Daoy (cell line): ENCODE results near the gene ALPI. TPM values are rescaled to one million over a fixed set of nuclear protein-coding genes. Genes with fewer than 3 reads are reported as not detected.

ENCODE experiments used
- DNase-seq: peaks from one replicate; pipeline ENCODE4 v3.0.0-alpha.2; 2015; ENCODE audit warnings: low read depth
- total RNA-seq: library from RNA; depleted of rRNA; stranded (reverse); fragments of >200 nt; shearing (Covaris generic); gene quantifications from 2 replicates; pipeline ENCODE4 v1.2.3, GENCODE V29; 2014

ALPI gene
- total RNA-seq, 1 experiment from 2014 or later = not detected

DNA sequence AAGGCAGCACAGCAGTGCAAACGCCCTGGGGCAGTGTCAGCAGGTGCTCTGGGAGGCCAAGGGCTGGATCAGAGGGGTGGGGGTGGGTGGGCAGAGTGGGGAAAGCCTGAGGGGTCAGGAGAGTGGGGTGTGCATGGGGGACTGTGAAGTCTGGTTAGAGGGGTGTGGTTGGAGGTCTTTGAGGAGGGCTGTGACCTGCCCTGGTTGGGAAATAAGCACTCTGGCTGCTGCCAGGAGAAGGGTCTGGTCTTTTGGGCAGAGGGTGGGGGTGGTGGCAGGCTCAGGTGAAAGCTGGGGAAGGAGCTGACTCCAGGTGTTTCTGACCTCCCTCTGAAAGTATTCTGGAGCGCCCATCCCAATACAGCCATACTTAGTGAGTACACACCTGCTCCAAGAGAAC lies 4.2 kb downstream of the ALPI start:
- DNase-seq = no peak

DNA sequence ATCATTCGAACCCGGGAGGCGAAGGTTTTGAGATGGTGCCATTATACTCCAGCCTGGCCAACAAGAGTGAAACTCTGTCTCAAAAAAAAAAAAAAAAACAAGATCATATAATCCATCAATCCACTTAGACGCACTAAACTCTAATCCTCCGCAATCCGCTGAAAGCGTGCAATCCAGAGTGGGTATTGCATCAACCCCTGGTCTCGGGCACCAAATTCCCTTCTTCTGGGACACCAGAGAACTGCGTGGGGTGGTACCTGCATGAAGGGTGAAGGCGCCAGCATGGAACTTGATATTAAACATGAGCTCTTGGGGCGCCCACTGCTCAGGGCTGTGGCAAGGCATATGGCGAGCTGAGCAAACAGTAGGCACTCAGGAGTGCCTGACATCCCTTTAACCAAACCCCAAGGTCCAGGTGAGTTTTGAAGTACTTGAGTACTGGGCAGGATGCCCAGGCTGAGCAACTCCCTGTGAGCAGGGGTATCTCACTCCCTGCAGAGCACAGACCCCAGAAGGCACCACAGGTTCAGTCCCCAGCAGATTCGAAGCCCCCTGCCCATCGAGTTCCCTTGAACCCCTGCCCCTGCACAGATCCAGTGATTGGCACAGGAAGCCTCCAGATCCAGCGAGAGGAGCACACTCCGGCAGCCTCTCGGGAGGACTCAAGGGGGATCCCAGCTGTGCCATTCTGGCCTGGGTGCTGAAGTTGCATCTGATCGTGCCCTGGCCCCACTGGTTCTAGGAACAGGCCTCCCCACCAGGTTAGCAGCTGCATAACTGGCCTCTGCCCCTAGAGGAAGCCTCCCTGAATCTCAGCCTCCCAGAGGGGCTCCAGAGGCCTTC lies 8.0 kb downstream of the ALPI start:
- no peak for DNase-seq

DNA sequence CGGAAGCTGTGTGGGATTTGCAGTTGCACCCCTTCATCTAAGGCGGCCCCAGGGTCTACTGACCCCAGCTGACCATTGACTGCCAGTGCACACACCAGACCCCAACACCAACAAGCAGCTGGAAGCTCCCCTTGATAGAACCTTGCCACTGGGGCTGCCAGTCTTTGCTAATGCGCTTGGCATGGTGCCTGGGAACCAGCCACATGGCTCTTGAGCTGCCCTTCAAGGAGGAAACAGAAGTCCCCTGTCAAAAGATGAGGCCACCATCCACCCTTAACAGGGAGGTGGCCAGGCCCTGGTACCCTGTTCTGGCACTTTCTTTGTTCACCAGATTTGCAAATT lies 8.6 kb downstream of the ALPI start:
- DNase-seq = no peak

DNA sequence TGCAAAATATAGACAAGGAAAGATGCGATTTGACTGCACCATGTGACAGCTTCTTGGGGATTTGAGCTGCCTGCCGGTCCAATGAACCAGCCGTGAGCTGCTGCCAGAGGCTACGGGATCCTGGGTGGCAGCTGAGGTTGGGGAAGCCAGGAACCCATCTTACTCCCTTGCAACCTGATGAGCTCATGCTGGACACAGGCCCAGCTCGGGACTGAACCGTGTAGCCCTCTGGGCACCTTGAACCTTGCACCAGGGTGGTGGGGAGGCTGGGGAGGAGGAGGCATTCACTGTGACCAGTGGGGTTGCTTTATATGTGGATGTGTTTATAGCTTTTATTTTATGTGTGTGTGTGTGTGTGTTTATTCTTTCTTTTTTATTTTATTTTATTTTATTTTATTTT lies 9.1 kb downstream of the ALPI start:
- no peak for DNase-seq

DNA sequence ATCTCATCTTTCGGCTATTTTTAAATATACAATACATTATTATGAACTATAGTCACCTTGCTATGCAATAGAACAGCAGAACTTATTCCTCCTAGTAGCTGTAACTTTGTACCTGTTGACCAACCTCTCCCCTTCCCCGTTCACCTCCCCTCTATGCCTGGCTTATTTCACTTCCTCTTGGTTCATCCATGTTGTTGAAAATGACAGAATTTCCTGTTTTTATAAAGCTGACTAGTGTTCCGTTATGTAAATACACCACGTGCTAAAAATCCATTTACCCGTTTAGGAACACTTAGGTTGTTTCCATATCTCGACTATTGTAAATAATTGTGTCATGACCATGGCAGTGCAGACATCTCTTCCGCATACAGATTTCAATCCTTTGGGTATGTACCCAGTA lies 10.3 kb downstream of the ALPI start:
- no peak for DNase-seq

DNA sequence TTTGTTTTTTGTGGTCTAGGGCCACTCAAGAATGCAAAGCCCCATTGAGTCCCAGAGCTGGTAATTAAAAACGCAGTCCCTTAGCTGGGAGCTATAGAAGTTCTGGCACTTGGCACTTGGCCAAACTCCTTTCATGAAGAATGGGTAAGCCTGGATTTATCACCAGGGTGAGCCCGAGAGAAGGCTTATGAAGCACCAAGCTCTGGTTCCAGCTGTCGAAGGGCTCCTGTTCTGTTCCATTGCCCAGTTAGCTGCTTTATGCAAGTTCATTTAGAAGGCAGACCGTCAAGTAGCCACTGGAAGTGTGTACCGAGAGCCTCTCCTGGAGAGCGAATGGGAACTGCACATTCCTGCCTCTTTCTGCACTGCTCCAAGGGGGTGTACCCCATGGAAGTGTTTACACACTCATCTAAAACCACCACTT lies 17.5 kb downstream of the ALPI start:
- no peak for DNase-seq

DNA sequence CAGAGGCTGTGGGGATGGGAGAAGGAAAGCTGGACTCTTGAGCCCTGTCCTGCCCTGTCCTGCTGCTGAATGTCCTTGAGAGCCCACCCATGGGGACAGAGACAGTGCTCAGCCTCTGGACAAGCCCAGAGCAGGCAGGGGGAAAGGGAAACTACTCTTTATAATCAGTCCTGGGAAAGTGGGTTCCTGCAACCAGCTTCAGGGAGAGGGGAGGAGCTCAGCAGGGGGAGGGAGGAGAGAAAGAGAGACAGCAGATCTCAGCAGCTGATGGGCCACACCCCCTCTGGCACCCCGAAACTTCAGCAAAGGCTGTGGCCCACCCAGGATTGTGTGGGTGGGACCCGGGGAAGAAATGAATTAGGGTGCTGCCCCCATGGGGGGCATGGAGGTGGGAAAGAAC lies 20.1 kb downstream of the ALPI start:
- DNase-seq = no peak

DNA sequence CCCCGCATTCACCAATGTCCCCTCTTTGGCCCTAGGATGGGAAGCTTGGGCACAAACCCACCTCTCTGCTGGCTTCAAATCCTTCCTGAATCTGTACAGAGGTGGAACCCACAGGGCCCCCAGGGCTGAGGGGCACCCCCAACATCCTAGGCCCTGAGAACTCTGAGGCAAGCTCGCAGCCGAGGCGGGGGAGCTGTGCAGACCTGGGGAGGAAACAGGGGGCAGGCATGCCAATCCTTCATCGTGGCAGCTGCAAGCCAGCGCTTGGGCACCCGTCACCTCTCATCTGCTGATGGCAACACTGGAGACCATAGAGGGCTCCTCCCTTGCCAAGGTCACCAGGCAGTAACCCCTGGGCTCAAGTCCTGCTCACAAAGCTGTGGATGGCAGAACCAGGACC lies 20.8 kb downstream of the ALPI start:
- no peak for DNase-seq

DNA sequence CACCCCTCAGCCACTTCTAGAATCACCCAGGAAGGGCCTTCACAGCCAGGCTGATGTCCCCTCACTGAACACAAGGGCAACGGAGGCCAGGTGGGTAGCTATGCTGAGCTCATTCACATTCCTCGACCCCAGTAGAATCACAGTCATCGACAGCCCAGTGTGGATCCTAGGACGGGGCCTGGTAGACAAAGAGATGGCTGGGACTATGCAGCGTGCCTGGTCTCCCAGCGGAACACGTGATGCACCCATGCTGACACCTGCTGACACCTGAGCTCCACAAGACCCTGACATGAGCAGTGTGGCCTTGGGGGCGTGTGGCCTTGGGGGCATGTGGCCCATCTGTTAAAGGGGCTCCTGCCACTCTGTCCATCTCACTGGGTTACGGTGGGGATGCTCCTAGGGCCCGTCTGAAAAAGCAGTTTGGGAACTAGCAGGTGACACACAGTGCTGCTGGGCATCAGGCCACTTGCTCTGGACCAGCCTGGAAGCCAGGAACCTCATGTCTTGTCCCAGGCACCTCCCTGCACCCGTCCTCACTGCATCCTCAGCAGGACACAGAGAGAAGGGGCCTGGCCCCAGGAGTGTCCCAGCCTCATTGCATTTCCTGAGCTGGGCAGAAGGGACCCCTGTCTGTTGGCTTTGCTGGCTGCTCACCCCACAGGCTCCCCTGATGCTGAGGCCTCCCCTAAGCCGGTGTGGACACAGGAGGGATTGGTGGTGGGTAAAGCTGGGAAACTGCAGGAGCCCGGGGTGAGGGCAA lies 22.0 kb downstream of the ALPI start:
- no peak for DNase-seq

DNA sequence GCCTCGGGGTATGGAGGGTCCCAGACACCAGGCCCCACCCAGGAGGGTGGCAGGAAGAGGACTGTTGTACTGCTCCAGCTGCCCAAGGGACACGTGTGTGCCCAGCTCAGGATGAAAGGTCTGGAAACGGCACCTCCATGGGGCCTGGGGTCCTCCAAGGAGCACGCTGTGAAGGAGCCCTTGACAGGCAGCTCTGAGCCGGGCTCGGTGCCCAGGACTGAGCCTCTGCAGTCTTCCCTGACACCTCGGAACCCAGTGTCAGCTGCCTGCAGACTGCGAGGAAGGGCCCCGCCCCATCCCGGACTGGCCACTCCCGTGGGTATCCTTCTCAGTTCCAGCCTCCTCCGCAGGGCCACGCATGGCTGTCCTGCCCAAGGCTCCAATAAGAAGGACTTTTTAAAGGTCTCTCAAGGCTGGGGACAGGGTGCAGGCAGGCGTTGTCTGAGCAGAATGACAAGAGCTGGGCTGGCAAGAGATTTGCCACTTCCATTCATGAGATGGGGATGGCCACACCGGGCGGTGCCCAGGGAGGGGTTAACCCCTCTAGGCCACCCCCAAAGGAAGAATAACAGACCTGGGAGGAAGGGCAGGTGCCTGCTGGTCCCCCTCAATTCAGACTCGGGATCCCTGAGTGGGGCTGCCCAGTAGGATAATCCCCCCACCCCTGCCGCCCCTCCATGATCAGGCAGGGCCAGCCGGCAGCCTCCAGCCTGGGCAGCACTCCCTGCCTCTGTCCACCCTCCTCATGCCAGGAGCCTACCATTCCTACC lies 22.8 kb downstream of the ALPI start:
- DNase-seq = no peak

DNA sequence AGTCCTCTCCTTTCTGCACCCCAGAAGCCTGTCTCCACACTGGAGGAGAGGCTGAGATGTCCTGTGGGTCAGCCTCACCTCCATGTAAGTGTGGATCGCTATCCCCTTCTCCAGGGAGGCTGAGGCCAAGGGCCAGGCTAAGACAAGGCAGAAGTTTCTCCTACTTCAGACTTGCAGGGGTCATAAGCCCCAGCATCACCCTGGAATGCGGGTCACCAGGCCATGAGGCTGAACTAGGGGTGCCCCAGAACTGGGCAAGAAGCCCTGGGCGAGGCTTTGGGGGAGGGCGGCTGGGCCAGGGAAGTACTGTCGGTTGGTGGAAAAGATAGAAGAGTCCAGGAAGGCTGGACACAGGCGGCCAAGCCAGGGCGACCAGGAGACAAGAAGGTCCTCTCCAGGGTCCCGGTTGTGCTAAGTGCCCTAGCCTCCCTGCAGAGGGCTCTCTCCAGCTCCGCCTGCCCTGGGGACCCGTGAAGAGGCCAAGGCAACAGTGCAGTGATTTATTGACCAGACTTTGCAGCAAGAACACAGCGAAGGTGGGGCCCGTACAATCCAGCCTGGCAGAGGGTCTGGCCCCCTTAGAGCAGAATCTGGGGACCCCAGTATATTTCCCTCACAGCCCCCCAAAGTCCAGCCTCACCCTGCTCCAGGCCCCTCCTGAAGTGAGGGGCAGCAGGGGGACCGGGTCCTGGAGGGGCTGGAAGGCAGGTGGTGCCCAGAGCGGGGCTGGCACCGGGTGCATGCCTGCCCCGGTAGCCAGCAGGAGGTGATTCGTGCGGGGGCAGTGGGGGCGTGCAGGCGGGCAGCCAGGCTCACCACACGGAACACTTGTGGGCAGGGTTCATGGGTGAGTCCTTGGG lies 23.6 kb downstream of the ALPI start:
- DNase-seq = no peak

DNA sequence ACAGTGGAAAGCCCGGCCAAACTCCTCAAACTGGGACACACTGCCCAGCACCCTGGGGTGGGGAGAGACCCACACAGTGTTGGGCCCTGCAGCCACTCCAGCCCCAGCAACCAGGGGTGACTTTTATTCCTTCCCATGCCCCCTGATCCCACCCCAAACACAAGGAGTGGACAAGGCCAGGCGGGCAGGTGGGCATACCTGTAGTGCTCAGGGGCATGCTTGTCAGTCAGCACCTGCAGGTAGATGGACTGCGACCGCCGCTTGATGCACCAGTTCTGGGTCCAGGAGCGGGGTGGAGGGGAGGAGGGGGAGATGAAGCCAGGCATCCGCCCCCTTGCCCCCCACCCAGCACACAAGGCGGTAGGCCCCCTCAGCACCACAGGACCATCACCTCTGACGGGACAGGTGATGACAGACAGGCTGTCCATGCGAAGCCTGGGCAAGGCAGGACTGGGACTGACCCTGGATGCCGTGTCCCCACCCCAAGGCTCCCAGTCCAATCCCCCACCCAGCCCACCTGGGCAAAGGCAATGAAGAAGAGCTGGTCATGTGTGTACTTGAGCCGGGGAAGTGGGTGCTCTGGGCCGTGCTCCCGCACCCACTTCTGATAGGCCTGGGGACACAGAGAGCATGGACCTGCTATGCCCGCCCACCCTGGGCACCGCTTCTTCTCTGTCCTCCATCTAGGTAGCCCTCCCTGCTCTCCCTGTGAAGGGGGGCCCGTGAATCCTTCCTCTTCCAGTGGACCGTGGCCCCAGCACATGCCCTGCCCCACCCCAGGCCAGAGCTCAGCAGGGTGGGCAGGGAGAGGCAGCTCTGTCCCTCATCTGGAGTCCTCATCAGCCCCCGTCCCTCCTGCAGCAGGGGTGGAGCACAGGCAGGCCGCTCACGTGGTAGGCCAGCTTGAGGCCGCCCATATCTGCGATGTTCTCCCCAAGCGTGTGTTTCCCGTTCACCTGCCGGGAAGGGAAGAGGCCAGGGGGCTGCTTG lies 24.5 kb downstream of the ALPI start:
- no peak for DNase-seq

DNA sequence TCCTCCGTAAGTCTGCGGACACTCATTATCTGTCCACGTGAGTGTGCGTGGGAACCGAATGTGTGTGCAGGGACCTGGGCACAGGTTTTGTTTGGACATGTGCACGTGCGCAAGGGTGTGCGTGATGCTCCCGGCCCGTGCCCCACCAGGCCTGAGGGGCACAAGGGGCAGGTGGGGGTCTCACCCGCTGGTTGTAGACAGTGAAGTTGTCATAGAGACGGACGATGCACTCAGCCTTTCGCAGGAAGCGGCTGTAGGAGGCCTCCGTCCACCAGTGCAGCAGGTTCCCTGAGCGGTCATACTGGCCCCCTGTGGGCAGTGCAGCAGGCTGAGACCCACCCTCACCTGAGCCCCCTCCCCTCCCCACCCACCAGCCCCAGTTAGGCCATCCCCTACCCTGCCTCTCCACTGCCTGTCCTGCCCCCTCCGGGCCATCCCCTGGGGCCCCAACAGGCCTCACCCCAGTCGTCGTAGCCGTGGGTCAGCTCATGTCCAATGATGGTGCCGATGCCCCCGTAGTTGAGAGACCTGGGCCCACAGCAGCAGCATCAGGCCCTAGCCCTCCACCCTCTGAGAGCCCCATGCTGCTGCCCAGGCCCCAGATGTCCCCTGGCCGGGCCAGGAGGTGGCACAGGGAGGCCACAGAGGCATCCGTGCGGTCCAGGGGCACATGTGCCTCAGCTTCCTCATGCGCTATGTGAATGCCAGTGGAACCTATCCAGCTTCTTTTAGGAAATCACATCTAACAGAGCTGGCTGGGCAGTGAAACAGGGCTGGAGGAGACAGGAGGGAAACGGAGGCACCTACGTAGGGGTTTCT lies 25.6 kb downstream of the ALPI start:
- DNase-seq = no peak

DNA sequence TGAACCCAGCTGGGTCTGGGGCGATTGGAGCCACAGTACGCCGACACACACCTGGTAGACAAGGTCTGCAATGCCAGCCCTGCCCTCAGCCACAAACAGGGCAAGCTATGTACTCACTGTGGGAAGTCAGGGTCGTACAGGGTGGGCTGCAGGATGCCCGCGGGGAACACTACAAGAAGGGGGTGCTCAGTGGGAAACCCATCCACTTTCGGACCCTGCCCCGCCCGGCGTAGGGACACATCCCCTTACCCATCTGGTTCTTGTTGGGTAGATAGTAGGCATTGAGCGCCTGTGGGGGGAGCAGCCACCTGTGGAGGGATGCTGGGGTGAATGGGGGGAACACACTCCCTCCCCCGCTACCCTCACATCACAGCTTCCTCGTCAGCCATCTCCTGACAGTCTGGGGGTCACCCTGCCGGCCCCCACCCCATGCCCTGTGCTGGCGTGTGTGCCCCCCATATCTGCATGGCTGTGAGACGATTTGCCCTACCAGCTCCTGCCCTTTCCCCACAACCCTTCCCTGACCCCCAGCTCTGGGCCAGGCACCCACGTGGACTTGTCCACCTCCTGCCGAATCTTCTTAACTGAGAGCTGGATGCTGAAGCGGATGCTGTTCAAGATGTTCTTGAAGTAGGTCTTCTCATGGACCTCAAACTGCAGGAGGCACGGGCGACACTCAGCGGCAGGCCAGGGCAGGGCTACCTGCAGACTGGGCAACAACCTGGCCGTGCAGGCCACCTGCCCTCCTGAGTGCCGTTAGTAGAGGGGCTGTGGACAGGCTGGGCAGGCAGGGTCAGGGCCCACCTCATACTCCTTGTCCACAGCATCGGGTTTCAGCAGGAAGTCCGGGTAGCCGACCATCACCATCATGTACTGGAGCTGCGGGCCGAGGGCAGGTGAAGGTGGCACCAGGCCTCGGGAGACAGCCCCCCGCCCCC lies 26.6 kb downstream of the ALPI start:
- no peak for DNase-seq

DNA sequence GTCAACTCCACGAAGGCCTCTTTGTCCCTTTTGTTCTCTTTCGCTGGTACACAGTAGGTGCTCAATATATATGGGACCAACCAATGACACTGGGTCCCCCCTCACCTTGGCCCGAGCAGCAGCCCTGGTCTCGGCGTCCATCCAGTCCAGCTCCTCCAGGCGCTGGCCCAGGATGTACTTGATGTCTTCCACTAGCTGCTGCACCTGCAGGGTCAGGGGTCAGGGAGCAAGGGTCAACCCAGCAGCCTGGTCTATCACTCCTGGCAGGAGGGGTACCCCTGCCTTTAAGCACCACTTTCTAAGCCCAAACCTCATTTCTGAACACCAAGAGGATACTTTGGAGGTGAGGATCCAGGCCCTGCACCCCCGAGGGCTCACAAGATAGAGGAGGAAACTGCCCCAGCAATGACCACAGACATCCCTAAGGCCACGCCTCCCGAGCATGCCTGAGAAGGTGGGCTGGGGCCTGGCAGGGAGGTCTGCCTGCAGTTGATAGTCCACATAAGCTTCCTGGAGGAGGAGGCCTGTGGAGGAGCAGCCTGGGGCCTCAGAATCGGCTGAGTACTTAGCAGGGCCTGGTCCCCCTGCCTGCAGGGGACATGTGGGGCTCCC lies 27.5 kb downstream of the ALPI start:
- DNase-seq = no peak

DNA sequence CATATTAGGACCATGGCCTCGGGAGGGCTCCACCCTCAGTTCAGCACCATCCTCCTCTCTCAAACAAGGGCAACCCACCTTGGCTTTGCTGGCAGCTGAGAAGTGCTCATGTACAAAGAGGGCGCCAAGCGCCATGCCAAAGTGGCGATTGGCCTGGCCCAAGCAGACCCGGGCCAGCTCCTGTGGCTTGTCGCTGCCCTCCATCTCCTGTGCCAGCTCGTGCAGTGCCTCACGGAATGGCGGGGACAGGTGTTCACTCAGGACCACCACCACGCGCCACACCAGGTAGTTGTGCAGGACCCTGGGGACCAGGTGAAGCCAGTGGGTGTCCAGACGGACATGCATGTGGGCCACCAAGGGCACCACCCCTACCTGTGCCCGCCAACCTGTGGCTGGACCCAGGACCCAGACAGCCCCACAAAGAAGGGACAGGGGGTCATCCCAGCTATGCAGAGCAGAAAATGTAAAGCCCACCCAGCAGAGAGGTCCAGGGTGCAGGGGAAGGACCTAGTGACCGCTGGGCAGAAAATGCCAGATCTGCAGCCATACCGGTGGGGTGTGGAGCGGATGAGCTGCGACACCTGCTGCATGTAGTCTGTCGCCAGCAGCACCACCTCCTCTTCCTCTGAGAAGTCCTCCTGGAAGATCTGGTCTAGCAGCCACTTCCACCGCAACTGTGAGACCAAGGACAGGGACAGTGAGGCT lies 28.1 kb downstream of the ALPI start:
- no peak for DNase-seq

DNA sequence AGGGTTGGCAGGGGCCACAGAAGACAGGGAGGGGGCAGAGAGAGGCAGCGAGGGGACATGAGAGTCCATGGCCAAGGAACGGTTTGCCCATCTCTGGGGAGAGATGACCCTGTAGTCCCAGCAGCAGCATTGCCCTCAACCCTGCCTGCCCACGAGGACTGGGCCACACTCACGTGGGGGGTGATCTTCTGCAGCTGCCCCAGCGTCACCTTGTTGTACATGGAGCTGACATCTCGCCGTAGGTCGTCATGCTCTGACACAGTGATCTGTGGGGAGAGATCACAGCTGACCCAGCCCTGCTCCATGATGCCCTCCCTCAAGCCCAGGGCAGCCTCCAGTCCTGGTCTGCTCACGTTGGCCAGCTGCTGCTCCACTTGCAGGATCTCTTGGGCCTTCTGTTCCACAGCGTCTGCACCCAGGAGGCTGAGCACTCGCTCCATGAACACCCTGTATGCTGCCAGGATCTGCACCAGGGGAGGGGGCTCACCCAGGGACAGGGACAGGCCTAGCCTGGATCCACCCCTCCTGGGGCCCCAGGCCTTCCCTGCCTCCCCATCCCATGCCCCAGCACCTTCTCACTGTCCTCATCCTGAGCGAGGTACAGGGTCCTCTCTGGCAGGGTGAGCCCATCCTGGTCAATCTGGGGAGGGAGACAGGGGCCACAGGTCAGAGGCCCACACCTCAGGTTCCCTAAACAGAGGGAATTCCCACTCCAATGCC lies 28.8 kb downstream of the ALPI start:
- DNase-seq = no peak
